ENCODE results near the gene AARS2.

DNA sequence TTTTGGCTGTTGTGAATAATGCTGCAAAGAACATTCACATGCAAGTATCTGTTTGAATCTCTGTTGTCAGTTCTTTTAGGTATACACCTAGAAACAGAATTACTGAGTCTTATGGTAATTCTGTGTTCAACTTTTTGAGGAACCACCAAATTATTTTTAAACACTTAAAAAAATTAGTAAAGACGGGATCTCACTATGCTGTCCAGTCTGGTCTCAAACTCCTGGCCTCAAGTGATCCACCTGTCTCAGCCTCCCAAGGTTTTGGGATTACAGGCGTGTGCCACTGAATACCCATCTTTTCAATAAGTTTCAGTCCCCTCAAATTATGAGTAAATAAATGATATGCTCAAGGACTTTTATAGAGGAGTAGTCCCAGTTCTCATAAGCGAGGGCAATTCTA is 46.8 kb upstream of the AARS2 start:
- TF ChIP-seq TBL1XR1 (IDR thresholded peaks at IDR 0.05; ENCODE audit: low read length in 2 of 2), result no peak
- TF ChIP-seq PHB2 (IDR thresholded peaks at IDR 0.05; ENCODE audit: low read depth), result no peak
- TF ChIP-seq ZFP91 (CRISPR knock-in tag; IDR thresholded peaks at IDR 0.05), result no peak
- TF ChIP-seq MYC (IDR thresholded peaks at IDR 0.05; ENCODE audit: low read depth, low read length), result no peak
- no peak for TF ChIP-seq MYC (CRISPR knock-in tag; IDR thresholded peaks at IDR 0.05; ENCODE audit: borderline replicate concordance, low read depth)
- TF ChIP-seq ZBTB49 (CRISPR knock-in tag; IDR thresholded peaks at IDR 0.05; ENCODE audit: borderline replicate concordance), result no peak
